GM21825 (cell line): ENCODE data around the gene AHRR.
"Not testable (repeated sequence)": the region's sequence is repeated elsewhere in the genome, so short reads cannot be mapped to it uniquely, and the experiment has no call there.

Experiments used
- ATAC-seq: cut with Tn5 transposase; IDR thresholded peaks from one replicate; pipeline ENCODE4 v1.9.1; 2021; ENCODE audit warnings: mild to moderate bottlenecking, moderate library complexity; ENCODE audit not compliant: unreplicated experiment

AHRR gene

GRCh38 chr5:470961-471749 is 149.6 kb downstream of the AHRR start:
- no peak for ATAC-seq

- ATAC-seq = no peak
These were observed 150.2 kb downstream of the AHRR start for GRCh38 chr5:471750-472058.

- peak; percentile 14 for ATAC-seq
These were observed 150.7 kb downstream of the AHRR start for GRCh38 chr5:472076-472655.

- peak; percentile 66 for ATAC-seq
These were observed 151.4 kb downstream of the AHRR start for GRCh38 chr5:472656-473550.

- peak; percentile 19 for ATAC-seq
These were observed 152.2 kb downstream of the AHRR start for GRCh38 chr5:473551-474192.

- not testable (repeated sequence) for ATAC-seq
These were observed 152.8 kb downstream of the AHRR start for GRCh38 chr5:474232-474839.

- ATAC-seq = no peak
These were observed 153.5 kb downstream of the AHRR start for GRCh38 chr5:474840-475661.

- no peak for ATAC-seq
These were observed 154.2 kb downstream of the AHRR start for GRCh38 chr5:475704-476101.

GRCh38 chr5:476102-476813 is 154.7 kb downstream of the AHRR start:
- no peak for ATAC-seq

- no peak for ATAC-seq
These were observed 155.3 kb downstream of the AHRR start for GRCh38 chr5:476814-477175.

GRCh38 chr5:477247-477646 is 155.7 kb downstream of the AHRR start:
- ATAC-seq = no peak

- no peak for ATAC-seq
These were observed 156.4 kb downstream of the AHRR start for GRCh38 chr5:477871-478270.

- no peak for ATAC-seq
These were observed 157.0 kb downstream of the AHRR start for GRCh38 chr5:478369-478981.

- ATAC-seq = no peak
These were observed 157.5 kb downstream of the AHRR start for GRCh38 chr5:478982-479535.

GRCh38 chr5:479566-480319 is 158.2 kb downstream of the AHRR start:
- ATAC-seq = no peak

- no peak for ATAC-seq
These were observed 159.8 kb downstream of the AHRR start for GRCh38 chr5:481347-481746.

- no peak for ATAC-seq
These were observed 160.5 kb downstream of the AHRR start for GRCh38 chr5:482021-482420.

GRCh38 chr5:482506-482905 is 161.0 kb downstream of the AHRR start:
- ATAC-seq = no peak
